CD4-positive, alpha-beta T cell (primary cell): Measurements from ENCODE around the gene KLC3. TPM values are rescaled to one million over a fixed set of nuclear protein-coding genes. Genes with fewer than 3 reads are reported as not detected.

Experiments used
- ATAC-seq: fragments of 200-7000 bp; cut with Tn5 transposase; one replicate; pipeline ENCODE4 v1.10.0; 2022; ENCODE audit warnings: mild to moderate bottlenecking; ENCODE audit not compliant: poor library complexity
- CTCF ChIA-PET: fragments of 350-600 bp; sonication (Branson Sonifier 250); formaldehyde crosslinking; loops from one replicate; lab custom pipeline; 2021; ENCODE audit warnings: antibody characterized with exemption, inconsistent platforms; lab: Charles Lee
- POLR2A ChIA-PET: fragments of 350-600 bp; sonication (Branson Sonifier 250); formaldehyde crosslinking; loops from one replicate; lab custom pipeline; 2021; ENCODE audit warnings: antibody characterized with exemption, inconsistent platforms; lab: Charles Lee
- DNase-seq, 14 experiments: peaks; one replicate each; pipeline ENCODE4 v3.0.0-alpha.2; 2013 to 2020; ENCODE audit warnings: mixed read lengths in 2 of 14
- H3K27ac ChIP-seq, 2 donors: one replicate each; pipeline versions ENCODE4 v1.5.1 to v1.7.0; 2013; ENCODE audit warnings: low read length in 2 of 2, low read depth in 1 of 2, mild to moderate bottlenecking in 1 of 2
- H3K27me3 ChIP-seq, 2 experiments: 1 replicate in 1 of 2; 2 replicates in 1 of 2; pipeline versions ENCODE4 v1.6.1 to v1.7.0; 2013; ENCODE audit warnings: low read length in 2 of 2, control low read depth in 1 of 2, mild to moderate bottlenecking in 1 of 2, moderate library complexity in 1 of 2; ENCODE audit not compliant: insufficient read depth in 2 of 2, control insufficient read depth in 1 of 2
- H3K36me3 ChIP-seq: one replicate; pipeline ENCODE4 v1.6.1; 2013; ENCODE audit warnings: low read length, control low read depth; ENCODE audit not compliant: insufficient read depth
- H3K4me1 ChIP-seq: one replicate; pipeline ENCODE4 v1.6.1; 2013; ENCODE audit warnings: low read length, control low read depth; ENCODE audit not compliant: insufficient read depth
- H3K4me3 ChIP-seq: one replicate; pipeline ENCODE4 v1.5.1; 2013; ENCODE audit warnings: mild to moderate bottlenecking, low read length, moderate library complexity
- H3K9me3 ChIP-seq, 2 experiments: 1 replicate in 1 of 2; 2 replicates in 1 of 2; pipeline versions ENCODE4 v1.6.1 to v1.7.0; 2013; ENCODE audit warnings: low read length in 2 of 2, mild to moderate bottlenecking in 2 of 2, control low read depth in 1 of 2, moderate library complexity in 1 of 2; ENCODE audit not compliant: control insufficient read depth in 1 of 2, insufficient read depth in 1 of 2
- H3K27ac Mint-ChIP-seq: one replicate; pipeline ENCODE4 v1.8.0; 2020; ENCODE audit warnings: mixed read lengths
- H3K27me3 Mint-ChIP-seq: one replicate; pipeline ENCODE4 v1.8.0; 2021; ENCODE audit warnings: mixed read lengths
- H3K36me3 Mint-ChIP-seq: one replicate; pipeline ENCODE4 v1.8.0; 2021; ENCODE audit warnings: low read depth, mixed read lengths
- H3K4me1 Mint-ChIP-seq: one replicate; pipeline ENCODE4 v1.8.0; 2021; ENCODE audit warnings: low read depth, mixed read lengths
- H3K4me3 Mint-ChIP-seq: one replicate; pipeline ENCODE4 v1.8.0; 2020; ENCODE audit warnings: mild to moderate bottlenecking, mixed read lengths
- H3K9me3 Mint-ChIP-seq: one replicate; pipeline ENCODE4 v1.8.0; 2020; ENCODE audit warnings: mixed read lengths
- intact Hi-C, 2 experiments: fragments of 100-400 bp; cut with DNase I in 1 of 2; cut with micrococcal nuclease in 1 of 2; formaldehyde crosslinking; loops; one replicate each; pipeline versions ENCODE4 v1.15.1 to v1.9.0; 2023 to 2025; cut with DNase I, micrococcal nuclease
- total RNA-seq, 174 experiments: library from RNA in 2 of 174; stranded (reverse) in 2 of 174; gene quantifications; one replicate each; pipeline ENCODE4 v1.2.3 and lab custom pipeline; 2021 to 2026
- TF ChIP-seq, protein P1 (sequence below): fragments of 200-600 bp; IDR thresholded peaks from one replicate; pipeline ENCODE4 v1.8.0; 2022; ENCODE audit warnings: antibody characterized with exemption, mild to moderate bottlenecking

KLC3 gene
- total RNA-seq, 2 experiments from 2014 or later, result not detected

DNA sequence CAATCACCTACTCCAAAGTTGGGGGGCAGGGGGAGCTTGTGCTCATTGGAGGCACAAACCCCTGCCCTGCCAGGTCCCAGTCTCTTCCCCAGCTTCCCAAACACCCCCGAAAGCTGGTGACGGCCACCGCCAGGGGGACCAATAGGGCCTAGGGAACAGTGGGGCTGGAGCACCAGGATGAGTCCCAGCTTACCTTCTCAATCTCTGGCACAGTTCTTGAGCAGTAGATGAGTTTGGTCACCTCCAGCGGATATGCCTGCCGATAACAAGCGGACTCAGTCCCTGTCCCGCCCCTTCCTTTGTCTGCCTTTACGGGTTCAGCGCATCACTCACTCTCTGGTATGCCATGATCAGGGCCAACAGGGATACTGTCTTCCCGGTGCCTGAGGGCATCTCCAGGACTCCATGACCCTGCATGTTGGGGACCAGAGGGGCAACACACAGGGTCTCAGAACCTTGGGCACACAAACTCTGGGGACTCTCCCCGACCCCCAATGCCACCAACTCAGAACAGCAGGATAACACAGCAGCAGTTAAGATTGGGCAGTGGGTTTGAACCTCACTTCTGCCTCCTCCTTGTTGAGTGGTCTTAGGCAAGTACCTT is 28.3 kb downstream of the KLC3 start:
- CTCF ChIA-PET, result no interaction called here
- H3K27ac Mint-ChIP-seq, result no peak overlapping the region
- TF ChIP-seq, protein P1, sequence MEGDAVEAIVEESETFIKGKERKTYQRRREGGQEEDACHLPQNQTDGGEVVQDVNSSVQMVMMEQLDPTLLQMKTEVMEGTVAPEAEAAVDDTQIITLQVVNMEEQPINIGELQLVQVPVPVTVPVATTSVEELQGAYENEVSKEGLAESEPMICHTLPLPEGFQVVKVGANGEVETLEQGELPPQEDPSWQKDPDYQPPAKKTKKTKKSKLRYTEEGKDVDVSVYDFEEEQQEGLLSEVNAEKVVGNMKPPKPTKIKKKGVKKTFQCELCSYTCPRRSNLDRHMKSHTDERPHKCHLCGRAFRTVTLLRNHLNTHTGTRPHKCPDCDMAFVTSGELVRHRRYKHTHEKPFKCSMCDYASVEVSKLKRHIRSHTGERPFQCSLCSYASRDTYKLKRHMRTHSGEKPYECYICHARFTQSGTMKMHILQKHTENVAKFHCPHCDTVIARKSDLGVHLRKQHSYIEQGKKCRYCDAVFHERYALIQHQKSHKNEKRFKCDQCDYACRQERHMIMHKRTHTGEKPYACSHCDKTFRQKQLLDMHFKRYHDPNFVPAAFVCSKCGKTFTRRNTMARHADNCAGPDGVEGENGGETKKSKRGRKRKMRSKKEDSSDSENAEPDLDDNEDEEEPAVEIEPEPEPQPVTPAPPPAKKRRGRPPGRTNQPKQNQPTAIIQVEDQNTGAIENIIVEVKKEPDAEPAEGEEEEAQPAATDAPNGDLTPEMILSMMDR, result no peak
- peak in 1 of 14 experiments; percentile 20 for DNase-seq
- Histone ChIP-seq H3K27me3 (no peaks in the 10 kb centered on the region), H3K36me3 (peaks cover 4% of the 10 kb centered on the region), H3K4me3 (no peak overlapping the region), H3K4me1 (peaks cover 26% of the 10 kb centered on the region), H3K9me3 (no peaks in the 10 kb centered on the region), H3K27ac (no peak overlapping the region)
- peaks cover 7% of the 10 kb centered on the region for H3K4me1 Mint-ChIP-seq
- intact Hi-C loops, result no loop called here
- POLR2A ChIA-PET, result no interaction called here
- H3K9me3 Mint-ChIP-seq, result no peaks in the 10 kb centered on the region
- H3K4me3 Mint-ChIP-seq, result peak overlapping the region; percentile 78
- no peaks in the 10 kb centered on the region for H3K36me3 Mint-ChIP-seq
- ATAC-seq, result no peak
- H3K27me3 Mint-ChIP-seq, result no peaks in the 10 kb centered on the region

DNA sequence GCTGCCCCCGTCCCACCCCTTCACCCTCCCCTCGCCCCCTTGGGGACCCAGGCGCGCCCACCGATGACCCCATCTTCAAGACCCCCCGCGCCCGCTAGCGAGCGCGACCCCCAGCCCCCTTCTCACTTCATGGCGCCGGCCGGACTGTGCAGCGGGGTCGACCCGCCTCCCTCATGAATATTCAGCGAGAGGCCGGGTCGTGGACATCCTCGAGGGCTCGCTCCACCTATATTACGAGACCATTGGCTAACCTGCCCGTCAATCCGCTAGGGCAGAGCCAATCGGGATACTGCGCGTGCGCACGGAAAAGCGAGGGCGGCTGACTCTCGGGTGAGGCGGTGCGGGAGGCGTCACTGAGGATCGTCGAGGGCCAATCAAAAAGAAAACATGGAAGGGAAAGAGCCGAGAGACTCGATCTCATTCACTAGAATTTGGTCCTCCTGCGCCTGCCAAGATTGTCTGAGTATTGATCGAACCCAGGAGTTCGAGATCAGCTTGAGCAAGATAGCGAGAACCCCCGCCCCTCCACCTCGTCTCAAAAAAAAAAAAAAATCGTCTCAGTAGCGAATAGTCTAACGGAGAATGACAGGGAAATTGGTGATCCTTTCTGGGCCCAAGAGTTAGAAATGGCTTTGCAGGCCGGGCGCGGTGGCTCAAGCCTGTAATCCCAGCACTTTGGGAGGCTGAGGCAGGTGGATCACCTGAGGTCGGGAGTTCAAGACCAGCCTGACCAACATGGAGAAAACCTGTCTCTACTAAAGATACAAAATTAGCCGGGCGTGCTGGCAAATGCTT is 30.1 kb downstream of the KLC3 start, which contains the start of gene ERCC2:
Gene ERCC2, minus strand, starts transcription at position 164 of the 795 bp plus-strand sequence. Its CDS starts 33 bp downstream, at position 131.
- no peaks in the 10 kb centered on the region for H3K27me3 Mint-ChIP-seq
- H3K27ac ChIP-seq, result peak within 1 kb of the TSS in 1 of 2 donors; percentile 78
- H3K4me1 Mint-ChIP-seq, result peaks cover 7% of the 10 kb centered on the region
- ATAC-seq (peak; percentile 99), DNase-seq (peak; percentile 99 to 100 (median 99))
- no peaks in the 10 kb centered on the region for H3K36me3 Mint-ChIP-seq
- TF ChIP-seq, protein P1, result no peak
- H3K4me3 Mint-ChIP-seq, result peak within 1 kb of the TSS; percentile 88
- intact Hi-C loops, result loop anchor here (1.0 to 2.0 kb wide), 3 partner anchors 36 to 192 kb away; partner anchors contain the start of genes POLR1G (in 2 of the 2), BLOC1S3 (in 1 of the 2) and TRAPPC6A (in 1 of the 2)
- H3K27ac Mint-ChIP-seq, result peak within 1 kb of the TSS; percentile 88
- no peaks in the 10 kb centered on the region for H3K36me3 ChIP-seq
- peaks cover 26% of the 10 kb centered on the region for H3K4me1 ChIP-seq
- no peaks in the 10 kb centered on the region for H3K27me3 ChIP-seq
- ChIA-PET CTCF (interaction anchor here (0.6 to 1.1 kb wide), 3 partner anchors 32 to 115 kb away, joined by 3 to 4 read pairs (median 4); no protein-coding TSS in a partner anchor), POLR2A (interaction anchor here (1.0 to 1.2 kb wide), 2 partner anchors 23 to 97 kb away, joined by 3 to 4 read pairs; partner anchors contain the start of gene FOSB)
- no peaks in the 10 kb centered on the region for H3K9me3 ChIP-seq
- H3K4me3 ChIP-seq, result peak within 1 kb of the TSS; percentile 92
- H3K9me3 Mint-ChIP-seq, result no peaks in the 10 kb centered on the region

DNA sequence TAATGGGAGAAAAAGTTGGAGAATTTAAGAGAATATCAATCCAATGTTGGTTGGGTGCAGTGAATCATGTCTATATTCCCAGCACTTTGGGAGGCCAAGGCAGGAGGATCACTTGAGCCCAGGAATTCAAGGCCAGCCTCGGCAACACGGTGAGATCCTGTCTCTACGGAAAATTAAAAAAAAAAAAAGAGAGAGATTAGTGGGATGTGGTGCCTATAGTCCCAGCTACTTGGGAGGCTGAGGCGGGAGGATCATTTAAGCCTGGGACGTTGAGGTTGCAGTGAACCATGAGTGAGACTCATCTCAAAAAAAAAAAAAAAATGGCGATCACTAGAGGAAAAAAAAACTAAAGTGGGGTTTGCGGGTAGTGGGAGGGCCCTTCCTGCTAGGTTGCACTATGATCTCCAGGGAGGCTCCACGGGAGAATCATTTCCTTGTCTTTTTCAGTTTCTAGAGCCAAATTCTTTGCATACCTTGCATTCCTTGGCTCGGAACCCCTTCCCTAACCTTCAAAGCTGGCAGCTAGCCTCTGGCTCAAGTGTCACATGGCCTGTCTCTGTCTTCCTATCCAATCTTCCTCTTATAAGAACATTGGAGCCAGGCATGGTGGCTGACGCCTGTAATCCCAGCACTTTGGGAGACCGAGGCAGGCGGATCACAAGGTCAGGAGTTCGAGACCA is 35.6 kb downstream of the KLC3 start:
- H3K27ac ChIP-seq, result no peak overlapping the region
- CTCF ChIA-PET, result no interaction called here
- POLR2A ChIA-PET, result no interaction called here
- H3K4me1 ChIP-seq, result peaks cover 5% of the 10 kb centered on the region
- TF ChIP-seq, protein P1, result no peak
- H3K36me3 Mint-ChIP-seq, result no peaks in the 10 kb centered on the region
- no peak for ATAC-seq
- H3K9me3 Mint-ChIP-seq, result no peaks in the 10 kb centered on the region
- H3K9me3 ChIP-seq, result no peaks in the 10 kb centered on the region
- no peaks in the 10 kb centered on the region for H3K36me3 ChIP-seq
- H3K4me1 Mint-ChIP-seq, result no peaks in the 10 kb centered on the region
- H3K27ac Mint-ChIP-seq, result no peak overlapping the region
- intact Hi-C loops, result no loop called here
- no peak overlapping the region for H3K4me3 ChIP-seq
- H3K27me3 Mint-ChIP-seq, result no peaks in the 10 kb centered on the region
- no peaks in the 10 kb centered on the region for H3K27me3 ChIP-seq
- no peak overlapping the region for H3K4me3 Mint-ChIP-seq
- DNase-seq, result no peak
